ENCODE data around the gene PARG.
"Not testable (repeated sequence)": the region's sequence is repeated elsewhere in the genome, so short reads cannot be mapped to it uniquely, and the experiment has no call there.

Gene PARG

DNA sequence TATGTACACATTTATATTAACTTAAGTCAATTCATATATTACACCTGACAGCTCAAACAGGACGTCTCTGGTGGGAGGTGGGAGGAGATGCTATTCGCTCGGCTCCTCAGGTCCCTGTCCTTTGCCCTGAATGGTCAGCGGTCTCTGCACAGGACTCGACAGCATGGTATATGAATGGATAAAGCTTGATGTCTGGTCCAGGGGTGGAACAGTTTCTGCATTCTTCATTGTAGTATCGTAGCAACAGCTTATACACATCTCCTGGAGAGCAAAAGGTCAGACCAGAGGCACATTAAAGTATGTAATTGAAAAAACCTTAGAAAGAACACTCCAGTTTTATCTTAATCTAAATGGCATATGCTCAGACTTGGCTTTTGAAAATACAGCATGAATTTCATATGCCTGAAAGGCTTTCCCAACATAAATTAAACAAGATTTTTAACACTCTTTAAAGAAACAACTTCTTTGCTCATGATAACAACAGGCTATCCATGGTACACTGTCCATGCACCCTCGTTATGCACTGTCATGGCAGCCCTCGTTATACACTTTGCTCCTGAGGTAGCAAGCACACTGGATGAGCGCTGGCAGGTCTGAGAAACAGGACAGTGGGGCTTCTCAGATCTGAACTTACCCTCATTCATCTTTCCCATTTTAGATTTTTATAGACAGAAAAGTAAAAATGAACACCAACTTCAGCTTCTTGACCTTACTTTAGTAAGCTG is 122.4 kb downstream of the PARG start:
- no peak for DNase-seq

DNA sequence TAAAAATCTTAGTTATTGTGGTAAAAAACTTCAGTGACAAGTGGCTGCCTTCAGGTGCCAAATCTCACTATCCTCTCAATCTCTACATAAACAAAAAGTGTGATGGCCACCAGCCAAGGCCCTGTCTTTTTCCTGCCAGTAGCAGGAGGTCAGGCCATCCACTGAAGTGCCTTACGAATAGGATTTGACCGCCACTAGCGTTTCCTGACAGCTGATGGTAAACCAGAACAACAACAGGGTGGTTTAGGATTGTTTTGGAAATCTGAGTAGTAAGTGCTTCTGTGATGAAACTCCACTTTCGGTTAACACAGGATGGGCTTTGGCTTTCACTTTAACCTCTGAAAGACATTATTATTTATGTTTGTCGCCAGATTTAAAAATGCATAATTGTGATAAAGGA is 124.0 kb downstream of the PARG start:
- no peak for DNase-seq

GRCh38 chr10:49803988-49804387 is 137.8 kb downstream of the PARG start:
- DNase-seq, result no peak

- DNase-seq, result no peak
These were observed 143.6 kb downstream of the PARG start for GRCh38 chr10:49798275-49798674.

DNA sequence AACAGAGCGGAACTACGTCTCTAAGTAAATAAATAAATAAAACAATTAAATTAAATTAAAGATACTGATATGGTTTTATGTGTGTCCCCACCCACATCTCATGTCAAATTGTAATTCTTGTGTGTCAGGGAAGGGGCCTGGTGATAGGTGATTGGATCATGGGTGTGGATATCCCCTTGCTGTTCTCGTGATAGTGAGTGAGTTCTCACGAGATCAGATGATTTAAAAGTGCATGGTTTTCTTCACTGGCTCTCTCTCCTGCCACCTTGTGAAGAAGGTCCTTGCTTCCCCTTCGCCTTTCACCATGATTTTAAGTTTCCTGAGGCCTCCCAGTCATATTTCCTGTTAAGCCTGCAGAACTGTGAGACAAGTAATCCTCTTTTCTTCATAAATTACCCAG is 150.7 kb downstream of the PARG start:
- no peak for DNase-seq

DNA sequence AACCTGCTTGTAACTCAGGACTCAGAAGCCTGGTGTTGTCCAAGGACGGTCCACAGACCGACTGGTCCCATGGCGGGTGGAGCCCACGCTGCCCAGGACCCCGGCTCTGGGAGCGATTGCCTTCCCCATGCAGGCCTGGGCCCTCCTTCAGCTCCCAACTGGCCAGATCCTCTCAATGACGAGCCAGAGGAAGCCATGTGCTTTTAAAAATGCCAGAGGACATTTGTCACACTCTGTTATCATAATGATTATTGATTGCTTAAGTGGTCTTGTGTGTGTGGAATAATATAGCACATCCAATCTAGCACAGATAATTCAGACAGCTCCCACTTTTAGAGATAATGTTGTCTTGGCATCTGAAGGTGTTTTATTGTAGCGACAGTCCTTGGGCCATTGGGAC is 157.1 kb downstream of the PARG start:
- DNase-seq, result no peak

DNA sequence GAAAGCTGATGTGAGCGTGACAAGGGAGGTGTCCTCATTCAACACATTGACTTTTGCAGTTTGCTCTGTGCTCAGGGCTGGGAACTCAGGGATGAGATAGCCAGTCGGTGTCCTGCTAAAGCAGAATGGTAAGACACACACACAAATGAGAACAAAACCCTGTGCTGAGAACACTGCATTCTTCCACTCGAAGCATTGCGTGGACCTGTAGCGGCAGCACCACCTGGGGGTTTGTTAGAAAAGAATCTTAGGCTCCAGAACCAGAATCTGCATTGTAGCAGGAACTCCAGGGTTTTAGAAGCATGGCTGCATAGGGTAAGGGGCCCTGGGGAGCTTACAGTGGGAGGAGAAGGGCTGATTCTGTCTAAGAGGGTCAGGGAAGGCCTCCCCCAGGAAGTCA is 158.2 kb downstream of the PARG start:
- no peak for DNase-seq

- DNase-seq, result no peak
These were observed 160.6 kb downstream of the PARG start for GRCh38 chr10:49781247-49781646.

DNA sequence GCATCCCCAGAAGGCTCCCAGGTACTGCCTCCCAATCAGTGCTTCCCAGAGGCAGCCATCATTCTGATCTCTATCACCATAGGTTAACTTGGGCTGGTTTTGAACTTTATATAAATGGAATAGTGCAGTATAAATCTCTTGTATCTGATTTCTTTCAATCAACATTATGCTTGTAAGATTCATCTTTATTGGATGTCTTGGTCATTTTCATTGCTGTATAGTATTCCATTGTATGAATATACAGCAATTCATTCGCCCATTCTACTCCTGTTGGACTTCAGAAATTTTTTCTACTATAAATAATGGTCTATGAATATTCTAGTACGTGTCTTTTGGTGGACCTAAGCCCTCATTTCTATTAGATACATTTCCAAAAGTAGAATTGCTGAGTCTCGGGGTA is 163.6 kb downstream of the PARG start:
- no peak for DNase-seq

- no peak for DNase-seq
These were observed 165.0 kb downstream of the PARG start for GRCh38 chr10:49776851-49777250.

- no peak for DNase-seq
These were observed 166.8 kb downstream of the PARG start for GRCh38 chr10:49775014-49775413.

DNA sequence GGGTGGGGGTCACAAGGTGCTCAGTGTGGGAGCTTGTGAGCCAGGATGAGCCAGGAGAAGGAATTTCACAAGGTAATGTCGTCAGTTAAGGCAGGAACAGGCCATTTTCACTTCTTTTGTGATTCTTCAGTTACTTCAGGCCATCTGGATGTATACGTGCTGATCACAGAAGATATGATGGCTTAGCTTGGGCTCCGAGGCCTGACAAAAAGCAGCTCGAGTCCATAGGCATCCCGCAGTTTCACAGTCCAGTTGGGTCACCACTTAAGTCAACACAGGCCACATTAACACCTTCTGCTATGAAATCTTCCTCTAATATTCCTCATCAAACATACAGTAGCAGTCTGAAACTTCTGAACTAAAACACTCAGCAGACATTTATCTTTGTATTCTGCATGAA is 168.9 kb downstream of the PARG start:
- not testable (repeated sequence) for DNase-seq

DNA sequence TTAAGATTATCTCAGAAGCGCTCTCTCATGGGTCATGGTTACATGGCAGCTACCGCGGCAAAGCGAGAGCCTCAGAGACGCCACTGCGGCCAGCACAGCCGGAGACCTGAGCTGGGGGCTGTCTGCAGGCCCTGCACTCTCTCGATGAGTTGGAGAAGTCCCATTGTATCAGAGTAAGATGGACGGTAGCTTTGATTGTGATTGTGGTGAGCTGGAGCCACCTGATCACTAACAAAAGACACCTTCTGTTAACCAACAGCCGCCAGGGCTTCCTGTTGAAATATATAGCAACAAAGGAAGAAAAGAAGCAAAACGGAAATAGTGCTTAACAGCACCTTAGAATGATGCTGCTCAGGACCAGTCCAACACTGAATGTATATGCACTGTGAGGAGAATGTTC is 170.8 kb downstream of the PARG start:
- DNase-seq, result not testable (repeated sequence)

DNA sequence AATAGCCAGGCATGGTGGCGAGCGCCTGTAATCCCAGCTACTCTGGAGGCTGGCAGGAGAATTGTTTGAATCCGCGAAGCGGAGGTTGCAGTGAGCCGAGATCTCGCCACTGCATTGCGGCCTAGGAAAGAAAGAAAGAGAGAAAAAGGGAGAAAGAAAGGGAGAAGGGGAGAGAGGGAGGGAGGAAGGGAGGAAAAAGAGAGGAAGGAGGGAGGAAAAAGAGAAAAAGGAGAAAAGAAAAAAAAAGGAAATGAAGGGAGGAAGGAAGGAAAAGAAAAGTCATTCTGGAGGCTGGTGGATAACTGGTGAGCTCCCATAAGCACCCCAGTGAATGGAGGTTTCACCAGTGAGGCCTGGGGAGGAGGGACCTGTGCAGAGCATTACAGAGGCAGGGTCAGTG is 172.1 kb downstream of the PARG start:
- DNase-seq, result no peak

DNA sequence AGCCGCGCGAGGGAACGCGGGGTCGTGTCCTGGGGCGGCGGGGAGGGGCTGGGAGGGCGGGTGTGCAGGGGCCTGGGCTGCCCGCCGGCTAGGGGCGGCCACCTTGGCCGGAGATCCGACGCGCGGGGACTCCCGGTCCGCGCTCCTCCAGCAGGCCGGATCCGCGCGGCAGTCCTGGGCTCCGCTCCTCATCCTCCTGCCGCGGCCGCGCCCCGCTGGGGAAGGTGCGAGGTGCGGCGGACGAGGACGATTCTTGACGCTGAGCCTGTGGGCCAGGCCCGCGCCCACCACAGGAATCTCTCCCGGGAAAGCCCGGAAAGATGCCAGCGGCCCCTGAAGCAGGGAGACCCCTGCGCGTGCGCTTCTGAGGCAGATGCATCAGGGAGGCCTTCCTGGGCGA is 173.1 kb downstream of the PARG start:
- DNase-seq, result no peak

- no peak for DNase-seq
These were observed 173.5 kb downstream of the PARG start for GRCh38 chr10:49768329-49768728.
